ENCODE data around the gene SH3RF1. TPM values are rescaled to one million over a fixed set of nuclear protein-coding genes. Genes with fewer than 3 reads are reported as not detected.

The SH3RF1 gene
- total and polyA plus RNA-seq, 2 of the 13 experiments (the other 11 are each of a cell fraction or from before 2014, with no cell fraction given): 3.1 to 3.2 TPM

DNA sequence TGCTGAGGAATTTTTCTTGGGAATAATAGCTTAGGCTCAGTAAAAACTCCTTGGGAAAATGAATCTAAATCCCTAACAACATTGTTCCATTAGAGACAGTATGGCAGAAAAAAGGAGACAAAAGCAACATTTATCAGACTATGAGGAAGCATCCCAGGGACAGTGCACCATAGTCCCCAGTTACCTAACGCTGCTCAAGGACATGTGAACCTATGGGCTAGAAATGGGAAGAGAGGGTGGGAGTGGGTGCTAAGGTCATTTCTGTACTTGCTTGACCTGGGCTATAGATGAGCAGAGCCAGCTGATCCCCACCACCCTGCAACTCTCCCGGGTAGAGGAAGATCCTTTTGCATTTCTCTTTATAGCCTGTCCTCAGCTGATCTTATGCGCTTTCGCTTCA lies 162.5 kb downstream of the SH3RF1 start:
- Histone ChIP-seq H2AFZ (ENCODE audit: low read length) (no peak overlapping the region), H3K4me1 (ENCODE audit: insufficient read depth, low read length) (peaks cover 11% of the 10 kb centered on the region), H3K4me2 (ENCODE audit: low read depth, low read length) (no peak overlapping the region), H3K27me3 (ENCODE audit: control insufficient read depth in 1 of 2, insufficient read depth in 2 of 2, low read length in 2 of 2) (no peaks in the 10 kb centered on the region; a peak in 1 of 5 replicates), H3K36me3 (replicated peaks in 1 of 2; ENCODE audit: control insufficient read depth in 1 of 2, insufficient read depth in 2 of 2, low read length in 2 of 2) (peaks cover 7 to 10% of the 10 kb centered on the region in 2 experiments; a peak in 3 of 5 replicates), H3K9ac (ENCODE audit: insufficient read depth, low read depth, low read length) (no peak overlapping the region), H3K4me3 (replicated peaks in 1 of 3; ENCODE audit: insufficient read depth in 1 of 3, low read depth in 2 of 3, low read length in 3 of 3) (no peak overlapping the region), H4K20me1 (ENCODE audit: insufficient read depth, low read length) (no peaks in the 10 kb centered on the region), H3K9me3 (ENCODE audit: low read length) (no peaks in the 10 kb centered on the region), H3K27ac (ENCODE audit: extremely low read length, insufficient read depth, low read length) (no peak overlapping the region), H3K79me2 (ENCODE audit: insufficient read depth, low read length) (no peaks in the 10 kb centered on the region)
- peak; percentile 95 for ATAC-seq
- intact Hi-C loops (cut with micrococcal nuclease; ENCODE audit: unreplicated experiment) (no loop called here), in situ Hi-C loops (cut with HindIII; ENCODE audit: extremely low pct_ligation_motif_present, low pct_unique_long_range_greater_than_20kb) (no loop called here)
- CTCF ChIA-PET (ENCODE audit: low intra/inter-chr PET ratio, low total read pairs): no interaction called here
- peak; percentile 23 for FAIRE-seq
- POLR2A ChIA-PET: no interaction called here
- peak; percentile 19 for DNase-seq (ENCODE audit: low spot score)
- WGBS (ENCODE audit: low lambda C conversion rate): 76% methylated on average over 4 of the region's 4 CpGs
- BruUV-seq (replicated peaks): no TSS peak
- TF ChIP-seq SNAI1 (CRISPR knock-in tag; IDR thresholded peaks at IDR 0.05; ENCODE audit: borderline replicate concordance) (no peak), XBP1 (CRISPR knock-in tag; IDR thresholded peaks at IDR 0.05) (no peak), DNMT1 (CRISPR knock-in tag; IDR thresholded peaks at IDR 0.05) (no peak), SRF (IDR thresholded peaks at IDR 0.05; ENCODE audit: low read depth, low read length) (no peak), ELF3 (CRISPR knock-in tag; IDR thresholded peaks at IDR 0.05) (0 out of 2 replicates have a peak, but pooled peaks have one; percentile 32), ZNF782 (CRISPR knock-in tag; IDR thresholded peaks at IDR 0.05; ENCODE audit: borderline replicate concordance) (no peak), HNF4A (CRISPR knock-in tag; IDR thresholded peaks at IDR 0.05) (peak; percentile 67), REL (CRISPR knock-in tag; conservative IDR thresholded peaks at IDR 0.05) (no peak), ZNF33B (CRISPR knock-in tag; IDR thresholded peaks at IDR 0.05) (no peak), FOXP1 (IDR thresholded peaks at IDR 0.05) (no peak), FOXP1 (CRISPR knock-in tag; IDR thresholded peaks at IDR 0.05) (no peak), ZFX (CRISPR knock-in tag; IDR thresholded peaks at IDR 0.05; ENCODE audit: low read depth) (no peak), SPEN (CRISPR knock-in tag; IDR thresholded peaks at IDR 0.05; ENCODE audit: low read depth) (peak; percentile 20; the same call in 1 of the 2 replicates), ARNTL (CRISPR knock-in tag; IDR thresholded peaks at IDR 0.05) (no peak), WIZ (CRISPR knock-in tag; IDR thresholded peaks at IDR 0.05) (peak; percentile 51; the same call in 1 of the 2 replicates)
- TF ChIP-seq, protein P1, sequence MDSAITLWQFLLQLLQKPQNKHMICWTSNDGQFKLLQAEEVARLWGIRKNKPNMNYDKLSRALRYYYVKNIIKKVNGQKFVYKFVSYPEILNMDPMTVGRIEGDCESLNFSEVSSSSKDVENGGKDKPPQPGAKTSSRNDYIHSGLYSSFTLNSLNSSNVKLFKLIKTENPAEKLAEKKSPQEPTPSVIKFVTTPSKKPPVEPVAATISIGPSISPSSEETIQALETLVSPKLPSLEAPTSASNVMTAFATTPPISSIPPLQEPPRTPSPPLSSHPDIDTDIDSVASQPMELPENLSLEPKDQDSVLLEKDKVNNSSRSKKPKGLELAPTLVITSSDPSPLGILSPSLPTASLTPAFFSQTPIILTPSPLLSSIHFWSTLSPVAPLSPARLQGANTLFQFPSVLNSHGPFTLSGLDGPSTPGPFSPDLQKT (CRISPR knock-in tag; IDR thresholded peaks at IDR 0.05; ENCODE audit: borderline replicate concordance): no peak
- TF ChIP-seq, protein P2, sequence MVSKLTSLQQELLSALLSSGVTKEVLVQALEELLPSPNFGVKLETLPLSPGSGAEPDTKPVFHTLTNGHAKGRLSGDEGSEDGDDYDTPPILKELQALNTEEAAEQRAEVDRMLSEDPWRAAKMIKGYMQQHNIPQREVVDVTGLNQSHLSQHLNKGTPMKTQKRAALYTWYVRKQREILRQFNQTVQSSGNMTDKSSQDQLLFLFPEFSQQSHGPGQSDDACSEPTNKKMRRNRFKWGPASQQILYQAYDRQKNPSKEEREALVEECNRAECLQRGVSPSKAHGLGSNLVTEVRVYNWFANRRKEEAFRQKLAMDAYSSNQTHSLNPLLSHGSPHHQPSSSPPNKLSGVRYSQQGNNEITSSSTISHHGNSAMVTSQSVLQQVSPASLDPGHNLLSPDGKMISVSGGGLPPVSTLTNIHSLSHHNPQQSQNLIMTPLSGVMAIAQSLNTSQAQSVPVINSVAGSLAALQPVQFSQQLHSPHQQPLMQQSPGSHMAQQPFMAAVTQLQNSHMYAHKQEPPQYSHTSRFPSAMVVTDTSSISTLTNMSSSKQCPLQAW (CRISPR knock-in tag; IDR thresholded peaks at IDR 0.05): no peak
- TF ChIP-seq, protein P3, sequence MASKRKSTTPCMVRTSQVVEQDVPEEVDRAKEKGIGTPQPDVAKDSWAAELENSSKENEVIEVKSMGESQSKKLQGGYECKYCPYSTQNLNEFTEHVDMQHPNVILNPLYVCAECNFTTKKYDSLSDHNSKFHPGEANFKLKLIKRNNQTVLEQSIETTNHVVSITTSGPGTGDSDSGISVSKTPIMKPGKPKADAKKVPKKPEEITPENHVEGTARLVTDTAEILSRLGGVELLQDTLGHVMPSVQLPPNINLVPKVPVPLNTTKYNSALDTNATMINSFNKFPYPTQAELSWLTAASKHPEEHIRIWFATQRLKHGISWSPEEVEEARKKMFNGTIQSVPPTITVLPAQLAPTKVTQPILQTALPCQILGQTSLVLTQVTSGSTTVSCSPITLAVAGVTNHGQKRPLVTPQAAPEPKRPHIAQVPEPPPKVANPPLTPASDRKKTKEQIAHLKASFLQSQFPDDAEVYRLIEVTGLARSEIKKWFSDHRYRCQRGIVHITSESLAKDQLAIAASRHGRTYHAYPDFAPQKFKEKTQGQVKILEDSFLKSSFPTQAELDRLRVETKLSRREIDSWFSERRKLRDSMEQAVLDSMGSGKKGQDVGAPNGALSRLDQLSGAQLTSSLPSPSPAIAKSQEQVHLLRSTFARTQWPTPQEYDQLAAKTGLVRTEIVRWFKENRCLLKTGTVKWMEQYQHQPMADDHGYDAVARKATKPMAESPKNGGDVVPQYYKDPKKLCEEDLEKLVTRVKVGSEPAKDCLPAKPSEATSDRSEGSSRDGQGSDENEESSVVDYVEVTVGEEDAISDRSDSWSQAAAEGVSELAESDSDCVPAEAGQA (IDR thresholded peaks at IDR 0.05; ENCODE audit: low read depth): no peak
- TF ChIP-seq, protein P3 (CRISPR knock-in tag; IDR thresholded peaks at IDR 0.05; ENCODE audit: borderline replicate concordance): no peak

Measured in HepG2 (cell line).